ENCODE results near the gene MICU2.

Gene MICU2

DNA sequence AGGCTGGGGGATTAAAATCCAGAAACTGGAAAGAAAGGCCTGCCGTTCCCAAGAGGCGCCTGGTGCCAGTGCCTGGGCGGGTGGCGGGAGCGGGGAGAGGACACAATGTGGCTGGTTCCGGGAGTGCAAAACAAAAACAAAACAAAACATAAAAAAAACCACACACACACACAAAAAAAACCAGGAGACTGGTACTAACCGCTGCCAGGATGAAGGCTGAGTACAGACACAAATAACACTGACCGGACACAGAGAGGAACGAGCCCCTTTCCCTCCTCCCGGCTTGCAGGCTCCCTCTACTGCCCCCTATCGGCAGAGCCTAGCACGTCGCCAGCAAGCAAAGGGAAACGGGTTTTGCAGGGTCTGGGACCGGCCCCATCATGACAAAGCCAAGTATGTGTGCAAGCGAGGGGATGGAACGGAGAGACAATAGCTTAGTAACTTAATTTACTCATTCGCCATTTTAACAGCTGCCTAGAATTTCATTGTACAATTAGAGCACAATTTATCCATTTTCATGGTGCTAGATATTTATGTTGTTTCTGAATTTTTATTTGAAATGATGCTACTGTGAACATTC, 127.0 kb downstream of the MICU2 start:
- DNase-seq = peak; percentile 92 to 95

DNA sequence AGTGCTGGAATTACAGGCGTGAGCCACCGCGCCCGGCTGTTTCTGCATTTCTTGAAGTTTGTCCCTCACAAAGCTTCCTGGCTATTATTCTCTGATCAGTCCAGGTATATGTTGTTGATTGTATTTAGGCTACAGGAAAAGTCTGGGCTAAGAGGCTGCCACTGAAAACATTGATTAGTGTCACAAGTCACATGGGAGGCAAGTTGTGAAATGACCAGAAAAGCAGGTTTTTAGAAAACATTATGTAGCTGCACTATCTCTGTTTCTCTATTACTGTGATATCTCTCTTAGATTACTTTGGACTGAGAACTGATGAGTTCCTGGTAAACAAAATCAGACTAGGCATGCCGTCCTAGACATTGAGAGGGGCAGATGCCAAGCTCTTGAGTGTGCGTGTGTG, 128.9 kb downstream of the MICU2 start:
- no peak for DNase-seq

- no peak for DNase-seq
Measured at GRCh38 chr13:21470785-21471184, 133.2 kb downstream of the MICU2 start.

- no peak for DNase-seq
Measured at GRCh38 chr13:21466527-21466926, 137.4 kb downstream of the MICU2 start.

DNA sequence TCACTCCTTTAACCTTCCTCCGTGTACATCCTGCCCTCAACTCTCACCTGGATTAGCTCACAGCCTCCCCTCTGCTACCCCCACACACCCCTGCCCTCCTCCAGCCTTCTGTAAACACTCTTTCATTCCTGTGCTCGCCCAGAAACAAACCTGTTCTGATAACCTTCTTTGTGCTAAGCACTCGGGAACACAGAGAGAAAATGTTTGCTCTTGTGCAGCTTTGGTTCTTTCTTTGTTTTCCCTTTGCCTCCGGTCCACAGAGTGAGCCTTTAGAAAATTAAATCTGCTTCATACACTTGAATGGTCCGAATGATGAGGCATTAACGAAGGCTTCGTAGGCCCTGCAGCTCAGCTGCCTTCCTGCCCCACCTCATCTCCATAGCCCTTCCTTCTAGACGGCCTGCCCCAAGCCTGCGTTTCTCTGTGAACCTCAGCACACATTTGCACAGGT, 138.2 kb downstream of the MICU2 start:
- DNase-seq = no peak

GRCh38 chr13:21463424-21463823, 140.5 kb downstream of the MICU2 start:
- DNase-seq = no peak

DNA sequence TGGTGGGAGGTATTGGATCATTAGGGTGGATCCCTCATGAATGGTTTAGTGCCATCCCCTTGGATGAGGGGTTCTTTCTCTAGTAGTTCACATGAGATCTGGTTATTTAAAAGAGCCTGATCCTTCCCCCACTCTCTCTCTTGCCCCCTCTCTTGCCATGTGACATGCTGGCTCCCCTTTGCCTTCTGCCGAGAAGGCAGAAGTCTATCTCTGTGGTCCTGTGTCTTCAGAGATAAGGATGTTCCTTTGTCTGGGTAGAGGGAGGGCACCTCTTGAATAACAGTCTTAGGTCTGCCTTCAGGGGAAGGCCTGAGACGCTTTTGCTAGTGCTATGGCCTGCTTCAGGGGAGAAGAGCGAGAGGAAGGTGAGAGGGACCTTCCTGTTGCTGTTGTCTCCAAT, 142.8 kb downstream of the MICU2 start:
- DNase-seq = no peak

GRCh38 chr13:21458813-21459701, 144.9 kb downstream of the MICU2 start, which contains the start of gene ZDHHC20:
TSS of gene ZDHHC20 (minus strand) at chr13:21459303. CDS start at chr13:21459171, 132 bp downstream.
- DNase-seq = peak; percentile 78 to 93

DNA sequence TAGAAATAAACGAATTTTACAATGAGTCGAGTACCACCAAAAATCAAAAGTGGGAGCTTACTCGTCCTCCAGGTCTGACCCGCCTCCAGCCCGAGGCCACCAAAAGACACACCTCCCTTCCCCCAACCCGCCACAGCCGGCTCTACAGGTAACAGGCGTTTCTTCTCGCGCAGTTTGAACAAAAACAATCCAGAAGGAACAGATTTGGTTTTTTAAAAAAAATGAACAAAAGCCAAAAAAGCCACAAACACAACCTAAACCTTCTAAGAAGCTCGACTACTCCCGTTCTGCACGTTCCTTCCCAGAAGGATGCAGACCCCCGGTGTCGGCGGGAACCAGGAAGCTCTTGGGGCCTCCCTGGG, 145.5 kb downstream of the MICU2 start:
- peak; percentile 76 to 78 for DNase-seq

GRCh38 chr13:21453387-21454081, 150.4 kb downstream of the MICU2 start:
- DNase-seq = no peak

- no peak for DNase-seq
Measured at GRCh38 chr13:21450936-21451335, 153.0 kb downstream of the MICU2 start.

DNA sequence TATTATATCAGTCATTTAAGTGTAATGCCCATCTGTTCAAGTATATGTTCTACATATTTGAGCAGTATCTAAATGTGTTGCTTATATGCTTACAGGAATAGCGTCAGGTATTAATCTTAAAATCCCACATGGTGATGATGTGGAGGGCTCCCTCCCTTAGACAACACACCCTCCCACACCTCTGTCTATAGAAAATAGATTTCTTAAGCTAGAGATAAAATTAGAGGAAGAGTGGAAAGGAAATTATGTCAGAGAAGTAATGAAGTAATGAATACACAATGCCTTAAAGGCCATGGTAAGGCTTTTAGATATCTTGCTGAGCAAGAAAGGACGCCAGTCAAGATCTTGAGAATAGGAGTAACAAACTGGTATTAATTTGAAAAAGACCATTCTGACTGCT, 157.3 kb downstream of the MICU2 start:
- DNase-seq = no peak

DNA sequence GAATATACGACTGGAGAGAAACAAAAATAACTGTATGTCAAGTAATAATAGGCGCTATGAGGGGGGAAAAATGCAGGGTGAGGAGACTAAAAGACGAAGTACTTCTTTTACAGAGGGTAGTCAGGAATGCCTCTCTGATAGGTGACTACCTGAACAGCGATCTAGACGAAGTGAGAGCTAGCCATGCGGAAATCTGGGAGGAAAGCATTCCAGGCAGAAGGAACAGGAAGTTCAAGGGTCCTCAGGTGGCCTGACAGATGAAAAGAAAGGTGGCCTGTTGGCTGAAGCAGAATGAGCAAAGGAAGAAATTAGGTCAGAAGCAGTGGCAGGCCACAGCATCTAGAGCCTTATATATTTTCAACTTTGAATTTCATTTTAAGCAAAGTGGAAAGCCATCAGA, 158.2 kb downstream of the MICU2 start:
- no peak for DNase-seq

DNA sequence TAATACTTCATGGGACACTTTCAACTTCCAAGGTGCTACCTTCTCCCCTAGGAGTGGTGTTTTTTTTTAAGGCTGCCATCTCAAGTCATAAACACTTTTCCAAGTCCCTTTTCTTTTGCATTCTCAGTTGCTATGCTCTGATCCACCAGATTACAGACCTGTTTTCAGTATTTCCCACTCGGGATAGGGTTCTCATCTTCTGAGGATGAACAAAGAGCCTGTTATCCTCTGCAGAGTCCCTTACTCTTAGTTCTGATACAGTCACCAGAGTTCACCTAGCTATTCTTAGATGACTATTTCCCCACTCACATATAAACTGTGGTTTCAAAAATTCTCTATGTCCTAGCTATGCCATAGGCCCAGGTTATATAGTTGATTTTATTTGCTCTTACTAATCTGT, 160.8 kb downstream of the MICU2 start:
- DNase-seq = no peak

All from NCI-H526 (cell line).